Upper lobe of left lung (tissue), 4 donors: ENCODE results near the gene ZNF14.
"Not testable (repeated sequence)": the region's sequence is repeated elsewhere in the genome, so short reads cannot be mapped to it uniquely, and the experiment has no call there.

Experiments used
- EP300 ChIP-seq, 4 donors: sonication (generic); formaldehyde crosslinking; IDR thresholded peaks; one replicate each; pipeline ENCODE4 v1.5.1; 2017; ENCODE audit warnings: antibody characterized with exemption in 4 of 4, control low read depth in 2 of 4
- POLR2A ChIP-seq, 4 donors: fragments of 450-650 bp; IDR thresholded peaks; one replicate each; pipeline ENCODE4 v1.5.1; 2016 to 2017; ENCODE audit warnings: antibody characterized with exemption in 4 of 4, mild to moderate bottlenecking in 2 of 4
- POLR2AphosphoS5 ChIP-seq, 2 donors: sonication (generic); formaldehyde crosslinking; IDR thresholded peaks; one replicate each; pipeline ENCODE4 v1.5.1; 2017; ENCODE audit warnings: antibody characterized with exemption in 2 of 2
- TF ChIP-seq, protein P1 (sequence below), 6 experiments: fragments of 450-650 bp in 4 of 6; fragments of 200-600 bp in 2 of 6; sonication (generic) in 2 of 6; IDR thresholded peaks; one replicate each; pipeline ENCODE4 v1.5.1; 2016 to 2019; ENCODE audit warnings: antibody characterized with exemption in 6 of 6

- TF ChIP-seq, protein P1, sequence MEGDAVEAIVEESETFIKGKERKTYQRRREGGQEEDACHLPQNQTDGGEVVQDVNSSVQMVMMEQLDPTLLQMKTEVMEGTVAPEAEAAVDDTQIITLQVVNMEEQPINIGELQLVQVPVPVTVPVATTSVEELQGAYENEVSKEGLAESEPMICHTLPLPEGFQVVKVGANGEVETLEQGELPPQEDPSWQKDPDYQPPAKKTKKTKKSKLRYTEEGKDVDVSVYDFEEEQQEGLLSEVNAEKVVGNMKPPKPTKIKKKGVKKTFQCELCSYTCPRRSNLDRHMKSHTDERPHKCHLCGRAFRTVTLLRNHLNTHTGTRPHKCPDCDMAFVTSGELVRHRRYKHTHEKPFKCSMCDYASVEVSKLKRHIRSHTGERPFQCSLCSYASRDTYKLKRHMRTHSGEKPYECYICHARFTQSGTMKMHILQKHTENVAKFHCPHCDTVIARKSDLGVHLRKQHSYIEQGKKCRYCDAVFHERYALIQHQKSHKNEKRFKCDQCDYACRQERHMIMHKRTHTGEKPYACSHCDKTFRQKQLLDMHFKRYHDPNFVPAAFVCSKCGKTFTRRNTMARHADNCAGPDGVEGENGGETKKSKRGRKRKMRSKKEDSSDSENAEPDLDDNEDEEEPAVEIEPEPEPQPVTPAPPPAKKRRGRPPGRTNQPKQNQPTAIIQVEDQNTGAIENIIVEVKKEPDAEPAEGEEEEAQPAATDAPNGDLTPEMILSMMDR (IDR thresholded peaks at IDR 0.05) = not testable (repeated sequence)
- TF ChIP-seq POLR2A, POLR2AphosphoS5, EP300 (IDR thresholded peaks at IDR 0.05): not testable (repeated sequence)
Measured at GRCh38 chr19:19700493-19700892, 32.4 kb downstream of the ZNF14 start.
